Measurements from ENCODE around the gene ZBTB46. TPM values are rescaled to one million over a fixed set of nuclear protein-coding genes. Genes with fewer than 3 reads are reported as not detected.
A peak's percentile ranks its signal among the peaks of the same experiment; 100 is the strongest.

Gene ZBTB46
- polyA plus RNA-seq, 3 donors: 0.07 to 2.3 (median 0.37) TPM

- Mint-ChIP-seq H3K9me3 (peaks cover 14 to 32% (median 29%) of the 10 kb centered on the region in 7 donors), H3K27ac (peak overlapping the region in 1 of 7 donors; percentile 3), H3K4me1 (no peaks in the 10 kb centered on the region), H3K36me3 (peaks cover 63 to 94% of the 10 kb centered on the region in 2 donors), H3K27me3 (ENCODE audit: low read depth in 3 of 3) (peaks cover 0 to 1% (median 0%) of the 10 kb centered on the region in 3 donors), H3K4me3 (no peak overlapping the region)
- TF ChIP-seq, protein P1, sequence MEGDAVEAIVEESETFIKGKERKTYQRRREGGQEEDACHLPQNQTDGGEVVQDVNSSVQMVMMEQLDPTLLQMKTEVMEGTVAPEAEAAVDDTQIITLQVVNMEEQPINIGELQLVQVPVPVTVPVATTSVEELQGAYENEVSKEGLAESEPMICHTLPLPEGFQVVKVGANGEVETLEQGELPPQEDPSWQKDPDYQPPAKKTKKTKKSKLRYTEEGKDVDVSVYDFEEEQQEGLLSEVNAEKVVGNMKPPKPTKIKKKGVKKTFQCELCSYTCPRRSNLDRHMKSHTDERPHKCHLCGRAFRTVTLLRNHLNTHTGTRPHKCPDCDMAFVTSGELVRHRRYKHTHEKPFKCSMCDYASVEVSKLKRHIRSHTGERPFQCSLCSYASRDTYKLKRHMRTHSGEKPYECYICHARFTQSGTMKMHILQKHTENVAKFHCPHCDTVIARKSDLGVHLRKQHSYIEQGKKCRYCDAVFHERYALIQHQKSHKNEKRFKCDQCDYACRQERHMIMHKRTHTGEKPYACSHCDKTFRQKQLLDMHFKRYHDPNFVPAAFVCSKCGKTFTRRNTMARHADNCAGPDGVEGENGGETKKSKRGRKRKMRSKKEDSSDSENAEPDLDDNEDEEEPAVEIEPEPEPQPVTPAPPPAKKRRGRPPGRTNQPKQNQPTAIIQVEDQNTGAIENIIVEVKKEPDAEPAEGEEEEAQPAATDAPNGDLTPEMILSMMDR (IDR thresholded peaks at IDR 0.05): no peak
- H3K9me3 ChIP-seq (replicated peaks in 1 of 2; ENCODE audit: control insufficient read depth in 1 of 2, insufficient read depth in 1 of 2, low read length in 2 of 2): peaks cover 14 to 24% of the 10 kb centered on the region in 2 donors
- H4K20me1 ChIP-seq (ENCODE audit: insufficient read depth, low read length): peaks cover 78% of the 10 kb centered on the region
- H3K4me1 ChIP-seq (ENCODE audit: control insufficient read depth in 1 of 2, insufficient read depth in 2 of 2, low read length in 2 of 2): no peaks in the 10 kb centered on the region
- DNase-seq: no peak
- intact Hi-C loops (cut with micrococcal nuclease): no loop called here
- H3K27me3 ChIP-seq (ENCODE audit: control insufficient read depth in 2 of 2, insufficient read depth in 2 of 2, low read length in 2 of 2): no peaks in the 10 kb centered on the region
- peaks cover 73% of the 10 kb centered on the region for H3K79me2 ChIP-seq (ENCODE audit: insufficient read depth, low read length)
- no peak overlapping the region for H3K9ac ChIP-seq (ENCODE audit: insufficient read depth, low read length, poor library complexity, severe bottlenecking)
- H2AFZ ChIP-seq (ENCODE audit: insufficient read depth, low read depth, low read length, poor library complexity, severe bottlenecking): no peak overlapping the region
- no peak overlapping the region for H3K4me3 ChIP-seq (replicated peaks in 1 of 3; ENCODE audit: low read depth in 2 of 3, low read length in 3 of 3)
- 93% methylated on average over 2 of the region's 2 CpGs for WGBS (ENCODE audit: insufficient coverage)
- peaks cover 36 to 89% of the 10 kb centered on the region in 2 donors for H3K36me3 ChIP-seq (replicated peaks in 1 of 2; ENCODE audit: control insufficient read depth in 1 of 2, insufficient read depth in 2 of 2, low read length in 2 of 2)
- H3K27ac ChIP-seq (ENCODE audit: low read depth in 1 of 2, low read length in 2 of 2): no peak overlapping the region
- no peak overlapping the region for H3K4me2 ChIP-seq (replicated peaks; ENCODE audit: extremely low read depth, low read length, poor library complexity, severe bottlenecking)
Measured at GRCh38 chr20:63718996-63719395, 112.1 kb downstream of the ZBTB46 start.

DNA sequence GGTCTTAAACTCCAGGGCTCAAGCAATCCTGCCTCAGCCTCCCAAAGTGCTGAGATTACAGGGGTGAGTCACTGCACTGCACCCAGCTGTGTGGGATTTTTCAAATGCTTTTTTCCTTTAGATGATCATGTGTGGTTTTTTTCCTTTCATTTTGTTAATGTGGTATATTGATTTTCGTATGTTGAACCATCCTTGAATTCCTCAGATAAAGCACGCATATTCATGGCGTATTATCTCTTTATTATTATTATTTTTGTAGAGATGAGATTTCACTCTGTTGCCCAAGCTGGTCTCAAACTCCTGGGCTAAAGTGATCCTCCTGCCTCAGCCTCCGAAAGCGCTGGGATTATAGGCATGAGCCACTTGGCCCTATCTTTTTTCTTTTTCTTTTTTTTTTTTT is 116.2 kb downstream of the ZBTB46 start:
- no peak overlapping the region for H3K4me3 ChIP-seq (replicated peaks in 1 of 3; ENCODE audit: low read depth in 2 of 3, low read length in 3 of 3)
- H3K36me3 ChIP-seq (replicated peaks in 1 of 2; ENCODE audit: control insufficient read depth in 1 of 2, insufficient read depth in 2 of 2, low read length in 2 of 2): peaks cover 38 to 83% of the 10 kb centered on the region in 2 donors
- intact Hi-C loops (cut with micrococcal nuclease): no loop called here
- H3K4me1 Mint-ChIP-seq: peaks cover 12% of the 10 kb centered on the region
- no peak overlapping the region for H3K9ac ChIP-seq (ENCODE audit: insufficient read depth, low read length, poor library complexity, severe bottlenecking)
- H3K4me1 ChIP-seq (ENCODE audit: control insufficient read depth in 1 of 2, insufficient read depth in 2 of 2, low read length in 2 of 2): no peaks in the 10 kb centered on the region
- no peak overlapping the region for H3K4me2 ChIP-seq (replicated peaks; ENCODE audit: extremely low read depth, low read length, poor library complexity, severe bottlenecking)
- no peak for DNase-seq
- H2AFZ ChIP-seq (ENCODE audit: insufficient read depth, low read depth, low read length, poor library complexity, severe bottlenecking): no peak overlapping the region
- TF ChIP-seq, protein P1 (IDR thresholded peaks at IDR 0.05): no peak
- WGBS (ENCODE audit: insufficient coverage): 100% methylated on average over 2 of the region's 5 CpGs
- H3K27ac ChIP-seq (ENCODE audit: low read depth in 1 of 2, low read length in 2 of 2): no peak overlapping the region
- peaks cover 0 to 2% (median 1%) of the 10 kb centered on the region in 3 donors for H3K27me3 Mint-ChIP-seq (ENCODE audit: low read depth in 3 of 3)
- peaks cover 64 to 95% of the 10 kb centered on the region in 2 donors for H3K36me3 Mint-ChIP-seq
- no peak overlapping the region for H3K4me3 Mint-ChIP-seq
- no peaks in the 10 kb centered on the region for H3K27me3 ChIP-seq (ENCODE audit: control insufficient read depth in 2 of 2, insufficient read depth in 2 of 2, low read length in 2 of 2)
- peaks cover 14 to 25% of the 10 kb centered on the region in 2 donors for H3K9me3 ChIP-seq (replicated peaks in 1 of 2; ENCODE audit: control insufficient read depth in 1 of 2, insufficient read depth in 1 of 2, low read length in 2 of 2)
- peaks cover 82% of the 10 kb centered on the region for H4K20me1 ChIP-seq (ENCODE audit: insufficient read depth, low read length)
- H3K9me3 Mint-ChIP-seq: peaks cover 11 to 35% (median 26%) of the 10 kb centered on the region in 7 donors
- peaks cover 95% of the 10 kb centered on the region for H3K79me2 ChIP-seq (ENCODE audit: insufficient read depth, low read length)
- no peak overlapping the region for H3K27ac Mint-ChIP-seq
